Measurements from ENCODE around the gene SPRED3.
"Not testable (repeated sequence)": the region's sequence is repeated elsewhere in the genome, so short reads cannot be mapped to it uniquely, and the experiment has no call there.

The SPRED3 gene

GRCh38 chr19:38392707-38393308, 4.3 kb downstream of the SPRED3 start:
- no peak for DNase-seq

- DNase-seq: peak; percentile 56
Measured at GRCh38 chr19:38394488-38394887, 6.0 kb downstream of the SPRED3 start.

GRCh38 chr19:38395381-38396114, 7.1 kb downstream of the SPRED3 start:
- DNase-seq: no peak

- DNase-seq: no peak
Measured at GRCh38 chr19:38399081-38399480, 10.6 kb downstream of the SPRED3 start.

GRCh38 chr19:38399537-38399936, 11.0 kb downstream of the SPRED3 start:
- DNase-seq: no peak

GRCh38 chr19:38400361-38400760, 11.9 kb downstream of the SPRED3 start:
- DNase-seq: no peak

GRCh38 chr19:38401148-38401547, 12.7 kb downstream of the SPRED3 start:
- DNase-seq: no peak

- no peak for DNase-seq
Measured at GRCh38 chr19:38402623-38402966, 14.1 kb downstream of the SPRED3 start.

- peak; percentile 96 for DNase-seq
Measured at GRCh38 chr19:38402967-38403674, 14.6 kb downstream of the SPRED3 start, which contains the start of gene FAM98C. FAM98C (plus strand) TSS chr19:38403093; CDS start chr19:38403154, 61 bp downstream.

GRCh38 chr19:38404858-38405257, 16.4 kb downstream of the SPRED3 start:
- no peak for DNase-seq

GRCh38 chr19:38405276-38405675, 16.8 kb downstream of the SPRED3 start:
- DNase-seq: no peak

- peak; percentile 75 for DNase-seq
Measured at GRCh38 chr19:38409631-38410133, 21.2 kb downstream of the SPRED3 start.

GRCh38 chr19:38410407-38410806, 21.9 kb downstream of the SPRED3 start:
- DNase-seq: not testable (repeated sequence)

- DNase-seq: no peak
Measured at GRCh38 chr19:38411041-38411712, 22.7 kb downstream of the SPRED3 start.

- DNase-seq: not testable (repeated sequence)
Measured at GRCh38 chr19:38411898-38412297, 23.4 kb downstream of the SPRED3 start.

- DNase-seq: no peak
Measured at GRCh38 chr19:38412491-38412890, 24.0 kb downstream of the SPRED3 start.

GRCh38 chr19:38412961-38413360, 24.5 kb downstream of the SPRED3 start:
- DNase-seq: no peak

GRCh38 chr19:38413416-38413815, 24.9 kb downstream of the SPRED3 start:
- DNase-seq: no peak

- DNase-seq: no peak
Measured at GRCh38 chr19:38417146-38417543, 28.6 kb downstream of the SPRED3 start.

GRCh38 chr19:38417544-38418506, 29.3 kb downstream of the SPRED3 start:
- DNase-seq: peak; percentile 49

GRCh38 chr19:38420935-38421334, 32.4 kb downstream of the SPRED3 start:
- no peak for DNase-seq

- no peak for DNase-seq
Measured at GRCh38 chr19:38421856-38422255, 33.4 kb downstream of the SPRED3 start.

Data from NCI-H2171 treated with DMSO at 0.1 percent for 48 hours (cell line).